Measurements from ENCODE around the gene ERC1.

DNA sequence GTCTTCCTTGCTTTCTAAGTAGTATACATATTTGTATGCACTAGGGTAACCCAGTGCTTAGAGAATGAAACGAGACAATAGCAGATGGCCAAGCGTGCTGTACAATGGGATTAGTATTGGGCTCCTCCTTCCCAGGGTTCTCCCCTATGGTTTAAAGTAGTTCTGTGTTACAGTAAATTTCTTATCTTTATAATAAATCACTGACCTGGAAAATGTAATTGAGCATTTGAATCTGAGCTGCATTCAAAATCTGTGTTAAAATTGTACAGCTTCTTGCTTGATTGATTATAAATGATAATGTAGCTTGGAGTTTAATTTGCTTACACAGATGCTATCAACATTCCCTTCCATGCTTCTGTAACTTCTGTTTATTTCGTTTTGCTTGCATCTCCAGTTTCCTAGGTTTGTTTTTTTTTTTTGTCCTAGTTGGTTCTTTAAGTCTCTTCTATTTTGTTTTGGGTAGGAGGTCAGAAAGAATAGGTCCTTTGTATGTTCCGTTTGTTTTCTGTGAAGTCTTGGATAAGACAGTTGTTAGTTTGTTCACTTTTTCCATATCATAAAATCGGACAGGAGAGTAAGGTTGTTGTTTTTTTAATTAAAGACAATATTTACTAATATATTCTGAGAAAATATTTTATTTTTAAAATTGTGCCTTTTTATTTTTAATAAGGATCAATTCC, 171.2 kb downstream of the ERC1 start:
- TF ChIP-seq POLR2A (IDR thresholded peaks at IDR 0.05; ENCODE audit: low read depth, low read length) (no peak), POLR2AphosphoS5 (IDR thresholded peaks at IDR 0.05; ENCODE audit: low read depth, low read length) (no peak), TAF1 (IDR thresholded peaks at IDR 0.05; ENCODE audit: low read depth, low read length) (no peak), SPI1 (IDR thresholded peaks at IDR 0.05; ENCODE audit: low read depth, low read length) (no peak)
